ENCODE results near the gene ELMOD3.

ELMOD3 gene

DNA sequence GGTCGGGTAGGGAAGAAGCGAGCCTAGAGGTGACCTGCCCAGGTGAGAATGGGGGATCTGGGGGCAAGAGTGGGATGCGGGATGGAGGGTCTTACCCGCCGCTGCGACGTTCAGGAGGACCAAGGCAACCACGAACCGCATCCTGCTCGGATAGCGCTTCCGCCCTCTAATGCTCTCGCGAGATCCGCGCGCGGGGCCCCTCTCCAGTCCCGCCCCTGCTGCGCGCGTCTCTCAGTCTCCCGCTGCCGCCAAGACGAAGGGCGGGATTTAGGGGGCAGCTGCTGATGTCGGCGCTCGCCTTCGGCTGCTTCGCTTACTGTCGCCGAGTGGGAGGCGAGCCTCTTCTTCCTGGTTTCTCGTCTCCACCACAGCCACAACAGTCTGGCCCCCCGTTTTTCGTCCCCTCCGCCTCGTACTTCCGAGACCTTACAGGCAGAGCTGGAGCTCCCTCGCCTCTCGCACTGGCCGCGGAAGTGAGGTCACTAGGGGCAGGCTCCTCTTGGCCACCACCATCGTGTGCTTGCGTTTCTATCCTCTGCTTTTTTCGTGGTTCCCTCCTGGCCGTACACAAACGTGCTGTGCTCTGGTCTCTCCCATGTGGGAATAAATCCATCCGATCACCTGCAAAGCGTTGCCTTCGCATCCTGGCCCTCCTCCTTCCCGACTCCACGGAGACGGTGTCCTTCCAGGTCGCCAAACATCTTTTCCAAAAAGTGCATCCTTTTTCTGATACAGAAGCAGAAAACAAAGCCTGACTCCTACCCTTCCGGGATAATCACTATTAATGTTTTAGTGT lies 26.5 kb upstream of the ELMOD3 start, which contains the start of gene TGOLN2 (continued):
- TF ChIP-seq, protein P1, sequence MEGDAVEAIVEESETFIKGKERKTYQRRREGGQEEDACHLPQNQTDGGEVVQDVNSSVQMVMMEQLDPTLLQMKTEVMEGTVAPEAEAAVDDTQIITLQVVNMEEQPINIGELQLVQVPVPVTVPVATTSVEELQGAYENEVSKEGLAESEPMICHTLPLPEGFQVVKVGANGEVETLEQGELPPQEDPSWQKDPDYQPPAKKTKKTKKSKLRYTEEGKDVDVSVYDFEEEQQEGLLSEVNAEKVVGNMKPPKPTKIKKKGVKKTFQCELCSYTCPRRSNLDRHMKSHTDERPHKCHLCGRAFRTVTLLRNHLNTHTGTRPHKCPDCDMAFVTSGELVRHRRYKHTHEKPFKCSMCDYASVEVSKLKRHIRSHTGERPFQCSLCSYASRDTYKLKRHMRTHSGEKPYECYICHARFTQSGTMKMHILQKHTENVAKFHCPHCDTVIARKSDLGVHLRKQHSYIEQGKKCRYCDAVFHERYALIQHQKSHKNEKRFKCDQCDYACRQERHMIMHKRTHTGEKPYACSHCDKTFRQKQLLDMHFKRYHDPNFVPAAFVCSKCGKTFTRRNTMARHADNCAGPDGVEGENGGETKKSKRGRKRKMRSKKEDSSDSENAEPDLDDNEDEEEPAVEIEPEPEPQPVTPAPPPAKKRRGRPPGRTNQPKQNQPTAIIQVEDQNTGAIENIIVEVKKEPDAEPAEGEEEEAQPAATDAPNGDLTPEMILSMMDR (tag by site-specific recombination; IDR thresholded peaks at IDR 0.05): peak; percentile 83
- no peak for TF ChIP-seq GLI4 (tag by site-specific recombination; IDR thresholded peaks at IDR 0.05)
- peak; percentile 46; the same call in 1 of the 2 replicates for TF ChIP-seq ZNF561 (tag by site-specific recombination; IDR thresholded peaks at IDR 0.05; ENCODE audit: borderline replicate concordance)
- TF ChIP-seq, protein P2, sequence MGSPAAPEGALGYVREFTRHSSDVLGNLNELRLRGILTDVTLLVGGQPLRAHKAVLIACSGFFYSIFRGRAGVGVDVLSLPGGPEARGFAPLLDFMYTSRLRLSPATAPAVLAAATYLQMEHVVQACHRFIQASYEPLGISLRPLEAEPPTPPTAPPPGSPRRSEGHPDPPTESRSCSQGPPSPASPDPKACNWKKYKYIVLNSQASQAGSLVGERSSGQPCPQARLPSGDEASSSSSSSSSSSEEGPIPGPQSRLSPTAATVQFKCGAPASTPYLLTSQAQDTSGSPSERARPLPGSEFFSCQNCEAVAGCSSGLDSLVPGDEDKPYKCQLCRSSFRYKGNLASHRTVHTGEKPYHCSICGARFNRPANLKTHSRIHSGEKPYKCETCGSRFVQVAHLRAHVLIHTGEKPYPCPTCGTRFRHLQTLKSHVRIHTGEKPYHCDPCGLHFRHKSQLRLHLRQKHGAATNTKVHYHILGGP (tag by site-specific recombination; IDR thresholded peaks at IDR 0.05): no peak
- no peak for TF ChIP-seq ZNF747 (tag by site-specific recombination; IDR thresholded peaks at IDR 0.05)
- no peak for TF ChIP-seq ZBTB1 (tag by site-specific recombination; IDR thresholded peaks at IDR 0.05)
- no peak for TF ChIP-seq ZNF202 (tag by site-specific recombination; IDR thresholded peaks at IDR 0.05; ENCODE audit: borderline replicate concordance)
- no peak for TF ChIP-seq ZNF664 (tag by site-specific recombination; IDR thresholded peaks at IDR 0.05)
- no peak for TF ChIP-seq ZNF529 (tag by site-specific recombination; IDR thresholded peaks at IDR 0.05; ENCODE audit: insufficient replicate concordance)
- TF ChIP-seq SCRT1 (tag by site-specific recombination; IDR thresholded peaks at IDR 0.05; ENCODE audit: borderline replicate concordance): no peak
- TF ChIP-seq, protein P3, sequence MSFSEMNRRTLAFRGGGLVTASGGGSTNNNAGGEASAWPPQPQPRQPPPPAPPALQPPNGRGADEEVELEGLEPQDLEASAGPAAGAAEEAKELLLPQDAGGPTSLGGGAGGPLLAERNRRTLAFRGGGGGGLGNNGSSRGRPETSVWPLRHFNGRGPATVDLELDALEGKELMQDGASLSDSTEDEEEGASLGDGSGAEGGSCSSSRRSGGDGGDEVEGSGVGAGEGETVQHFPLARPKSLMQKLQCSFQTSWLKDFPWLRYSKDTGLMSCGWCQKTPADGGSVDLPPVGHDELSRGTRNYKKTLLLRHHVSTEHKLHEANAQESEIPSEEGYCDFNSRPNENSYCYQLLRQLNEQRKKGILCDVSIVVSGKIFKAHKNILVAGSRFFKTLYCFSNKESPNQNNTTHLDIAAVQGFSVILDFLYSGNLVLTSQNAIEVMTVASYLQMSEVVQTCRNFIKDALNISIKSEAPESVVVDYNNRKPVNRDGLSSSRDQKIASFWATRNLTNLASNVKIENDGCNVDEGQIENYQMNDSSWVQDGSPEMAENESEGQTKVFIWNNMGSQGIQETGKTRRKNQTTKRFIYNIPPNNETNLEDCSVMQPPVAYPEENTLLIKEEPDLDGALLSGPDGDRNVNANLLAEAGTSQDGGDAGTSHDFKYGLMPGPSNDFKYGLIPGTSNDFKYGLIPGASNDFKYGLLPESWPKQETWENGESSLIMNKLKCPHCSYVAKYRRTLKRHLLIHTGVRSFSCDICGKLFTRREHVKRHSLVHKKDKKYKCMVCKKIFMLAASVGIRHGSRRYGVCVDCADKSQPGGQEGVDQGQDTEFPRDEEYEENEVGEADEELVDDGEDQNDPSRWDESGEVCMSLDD (tag by site-specific recombination; IDR thresholded peaks at IDR 0.05): peak; percentile 58
- TF ChIP-seq, protein P4, sequence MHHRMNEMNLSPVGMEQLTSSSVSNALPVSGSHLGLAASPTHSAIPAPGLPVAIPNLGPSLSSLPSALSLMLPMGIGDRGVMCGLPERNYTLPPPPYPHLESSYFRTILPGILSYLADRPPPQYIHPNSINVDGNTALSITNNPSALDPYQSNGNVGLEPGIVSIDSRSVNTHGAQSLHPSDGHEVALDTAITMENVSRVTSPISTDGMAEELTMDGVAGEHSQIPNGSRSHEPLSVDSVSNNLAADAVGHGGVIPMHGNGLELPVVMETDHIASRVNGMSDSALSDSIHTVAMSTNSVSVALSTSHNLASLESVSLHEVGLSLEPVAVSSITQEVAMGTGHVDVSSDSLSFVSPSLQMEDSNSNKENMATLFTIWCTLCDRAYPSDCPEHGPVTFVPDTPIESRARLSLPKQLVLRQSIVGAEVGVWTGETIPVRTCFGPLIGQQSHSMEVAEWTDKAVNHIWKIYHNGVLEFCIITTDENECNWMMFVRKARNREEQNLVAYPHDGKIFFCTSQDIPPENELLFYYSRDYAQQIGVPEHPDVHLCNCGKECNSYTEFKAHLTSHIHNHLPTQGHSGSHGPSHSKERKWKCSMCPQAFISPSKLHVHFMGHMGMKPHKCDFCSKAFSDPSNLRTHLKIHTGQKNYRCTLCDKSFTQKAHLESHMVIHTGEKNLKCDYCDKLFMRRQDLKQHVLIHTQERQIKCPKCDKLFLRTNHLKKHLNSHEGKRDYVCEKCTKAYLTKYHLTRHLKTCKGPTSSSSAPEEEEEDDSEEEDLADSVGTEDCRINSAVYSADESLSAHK (tag by site-specific recombination; IDR thresholded peaks at IDR 0.05): 0 out of 2 replicates have a peak, but pooled peaks have one; percentile 7
- TF ChIP-seq ZNF292 (tag by site-specific recombination; IDR thresholded peaks at IDR 0.05; ENCODE audit: borderline replicate concordance, low read depth): no peak
- TF ChIP-seq ZNF302 (tag by site-specific recombination; IDR thresholded peaks at IDR 0.05; ENCODE audit: low read depth): no peak
- peak; percentile 87 for TF ChIP-seq ZBTB17 (tag by site-specific recombination; IDR thresholded peaks at IDR 0.05)
- TF ChIP-seq ZNF214 (tag by site-specific recombination; IDR thresholded peaks at IDR 0.05; ENCODE audit: borderline replicate concordance): no peak
- peak; percentile 75 for TF ChIP-seq KLF9 (tag by site-specific recombination; IDR thresholded peaks at IDR 0.05; ENCODE audit: low read depth)
- TF ChIP-seq MZF1 (tag by site-specific recombination; IDR thresholded peaks at IDR 0.05; ENCODE audit: borderline replicate concordance): no peak
- TF ChIP-seq, protein P5, sequence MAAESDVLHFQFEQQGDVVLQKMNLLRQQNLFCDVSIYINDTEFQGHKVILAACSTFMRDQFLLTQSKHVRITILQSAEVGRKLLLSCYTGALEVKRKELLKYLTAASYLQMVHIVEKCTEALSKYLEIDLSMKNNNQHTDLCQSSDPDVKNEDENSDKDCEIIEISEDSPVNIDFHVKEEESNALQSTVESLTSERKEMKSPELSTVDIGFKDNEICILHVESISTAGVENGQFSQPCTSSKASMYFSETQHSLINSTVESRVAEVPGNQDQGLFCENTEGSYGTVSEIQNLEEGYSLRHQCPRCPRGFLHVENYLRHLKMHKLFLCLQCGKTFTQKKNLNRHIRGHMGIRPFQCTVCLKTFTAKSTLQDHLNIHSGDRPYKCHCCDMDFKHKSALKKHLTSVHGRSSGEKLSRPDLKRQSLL (tag by site-specific recombination; IDR thresholded peaks at IDR 0.05): no peak
- no peak; the same call in 1 of the 2 replicates for TF ChIP-seq ZSCAN16 (tag by site-specific recombination; IDR thresholded peaks at IDR 0.05)
- TF ChIP-seq ZNF677 (tag by site-specific recombination; IDR thresholded peaks at IDR 0.05): no peak
- no peak for TF ChIP-seq ZNF274 (IDR thresholded peaks at IDR 0.05; ENCODE audit: low read length)
- TF ChIP-seq ZNF274 (tag by site-specific recombination; IDR thresholded peaks at IDR 0.05; ENCODE audit: borderline replicate concordance): no peak
- no peak for TF ChIP-seq ZNF184 (tag by site-specific recombination; IDR thresholded peaks at IDR 0.05)
- no peak for TF ChIP-seq PRDM1 (tag by site-specific recombination; IDR thresholded peaks at IDR 0.05)
- peak; percentile 55 for TF ChIP-seq ZEB2 (tag by site-specific recombination; IDR thresholded peaks at IDR 0.05)
- TF ChIP-seq ZNF114 (tag by site-specific recombination; IDR thresholded peaks at IDR 0.05): no peak

Measured in HEK293 (cell line).